ENCODE measurements around the gene HACD1.

Gene HACD1

GRCh38 chr10:17617031-17617911 is at the start of gene HACD1:
Gene HACD1, minus strand, starts transcription at chr10:17617374. Its CDS starts 35 bp downstream, at chr10:17617339.
- Histone ChIP-seq H3K4me1 (peaks cover 3 to 46% (median 28%) of the 10 kb centered on the region in 10 experiments; a peak in 16 of 20 replicates), H3K27ac (peak within 1 kb of the TSS in 10 of 11 experiments; percentile 67 to 97 (median 92); a peak in 20 of 22 replicates), H4K20me1 (peaks cover 0 to 7% (median 0%) of the 10 kb centered on the region in 11 experiments; a peak in 2 of 22 replicates), H3K9me3 (replicated peaks in 1 of 11) (0 out of 22 replicates have a peak, but pooled peaks cover 0 to 4% (median 0%) of the 10 kb centered on the region in 11 experiments), H3K4me3 (peak within 1 kb of the TSS; percentile 67 to 90 (median 85)), H3K36me3 (peaks cover 0 to 33% (median 15%) of the 10 kb centered on the region in 11 experiments; a peak in 11 of 22 replicates), H3K4me2 (peak within 1 kb of the TSS; percentile 78 to 96 (median 85)), H3K9ac (peak within 1 kb of the TSS; percentile 73 to 98 (median 90); a peak in 21 of 22 replicates), H3K27me3 (no peaks in the 10 kb centered on the region)
- TF ChIP-seq Cebpa-rat (IDR thresholded peaks at IDR 0.05) = no peak

- H3K27ac ChIP-seq = no peak overlapping the region
- 0 out of 22 replicates have a peak, but pooled peaks cover 0 to 3% (median 0%) of the 10 kb centered on the region in 11 experiments for H3K9me3 ChIP-seq (replicated peaks in 1 of 11)
- no peaks in the 10 kb centered on the region; a peak in 1 of 22 replicates for H3K27me3 ChIP-seq
- peaks cover 0 to 46% (median 15%) of the 10 kb centered on the region in 11 experiments; a peak in 9 of 22 replicates for H4K20me1 ChIP-seq
- peaks cover 31 to 56% (median 37%) of the 10 kb centered on the region in 11 experiments for H3K36me3 ChIP-seq
- peaks cover 0 to 10% (median 0%) of the 10 kb centered on the region in 10 experiments; a peak in 6 of 20 replicates for H3K4me1 ChIP-seq
- no peak overlapping the region for H3K4me2 ChIP-seq
- no peak overlapping the region for H3K9ac ChIP-seq
- TF ChIP-seq Cebpa-rat (IDR thresholded peaks at IDR 0.05) = no peak
- no peak overlapping the region for H3K4me3 ChIP-seq
These were observed 48.6 kb upstream of the HACD1 start for GRCh38 chr10:17665747-17666146.

GRCh38 chr10:17663450-17663849 is 46.3 kb upstream of the HACD1 start:
- Histone ChIP-seq H3K9ac (no peak overlapping the region), H3K9me3 (replicated peaks in 1 of 11) (peaks cover 0 to 6% (median 0%) of the 10 kb centered on the region in 11 experiments; a peak in 4 of 22 replicates), H3K4me3 (no peak overlapping the region), H3K27me3 (no peaks in the 10 kb centered on the region), H3K4me2 (no peak overlapping the region), H3K27ac (no peak overlapping the region), H3K36me3 (peaks cover 28 to 57% (median 43%) of the 10 kb centered on the region in 11 experiments), H3K4me1 (peaks cover 0 to 10% (median 0%) of the 10 kb centered on the region in 10 experiments; a peak in 4 of 20 replicates), H4K20me1 (peaks cover 0 to 50% (median 21%) of the 10 kb centered on the region in 11 experiments; a peak in 10 of 22 replicates)
- TF ChIP-seq Cebpa-rat (IDR thresholded peaks at IDR 0.05) = no peak

GRCh38 chr10:17662193-17663138 is 45.3 kb upstream of the HACD1 start:
- Histone ChIP-seq H4K20me1 (peaks cover 0 to 50% (median 16%) of the 10 kb centered on the region in 11 experiments; a peak in 10 of 22 replicates), H3K4me1 (peaks cover 0 to 10% (median 0%) of the 10 kb centered on the region in 10 experiments; a peak in 4 of 20 replicates), H3K4me3 (no peak overlapping the region), H3K9me3 (replicated peaks in 1 of 11) (peaks cover 0 to 15% (median 4%) of the 10 kb centered on the region in 11 experiments; a peak in 12 of 22 replicates), H3K27ac (no peak overlapping the region), H3K4me2 (peak overlapping the region in 3 of 11 experiments; percentile 2 to 41 (median 27); a peak in 3 of 22 replicates), H3K9ac (no peak overlapping the region), H3K36me3 (peaks cover 28 to 57% (median 41%) of the 10 kb centered on the region in 11 experiments), H3K27me3 (no peaks in the 10 kb centered on the region)
- TF ChIP-seq Cebpa-rat (IDR thresholded peaks at IDR 0.05) = no peak

- TF ChIP-seq Cebpa-rat (IDR thresholded peaks at IDR 0.05) = no peak
- Histone ChIP-seq H3K4me1 (peaks cover 0 to 10% (median 0%) of the 10 kb centered on the region in 10 experiments; a peak in 4 of 20 replicates), H3K27me3 (no peaks in the 10 kb centered on the region), H4K20me1 (peaks cover 0 to 58% (median 22%) of the 10 kb centered on the region in 11 experiments; a peak in 12 of 22 replicates), H3K9me3 (replicated peaks in 1 of 11) (peaks cover 6 to 23% (median 13%) of the 10 kb centered on the region in 11 experiments; a peak in 19 of 22 replicates), H3K27ac (no peak overlapping the region), H3K9ac (no peak overlapping the region), H3K4me3 (no peak overlapping the region), H3K36me3 (peaks cover 29 to 57% (median 42%) of the 10 kb centered on the region in 11 experiments), H3K4me2 (no peak overlapping the region)
These were observed 44.3 kb upstream of the HACD1 start for GRCh38 chr10:17661510-17661909.

GRCh38 chr10:17660921-17661320 is 43.7 kb upstream of the HACD1 start:
- Histone ChIP-seq H3K4me2 (no peak overlapping the region), H3K9me3 (replicated peaks in 1 of 11) (peaks cover 6 to 28% (median 19%) of the 10 kb centered on the region in 11 experiments; a peak in 19 of 22 replicates), H3K36me3 (peaks cover 29 to 60% (median 45%) of the 10 kb centered on the region in 11 experiments), H3K4me1 (peaks cover 0 to 10% (median 0%) of the 10 kb centered on the region in 10 experiments; a peak in 4 of 20 replicates), H3K27me3 (no peaks in the 10 kb centered on the region), H3K9ac (no peak overlapping the region), H3K27ac (no peak overlapping the region), H3K4me3 (no peak overlapping the region), H4K20me1 (peaks cover 0 to 62% (median 28%) of the 10 kb centered on the region in 11 experiments; a peak in 12 of 22 replicates)
- no peak for TF ChIP-seq Cebpa-rat (IDR thresholded peaks at IDR 0.05)

- no peak overlapping the region for H3K4me2 ChIP-seq
- peaks cover 6 to 42% (median 28%) of the 10 kb centered on the region in 11 experiments; a peak in 19 of 22 replicates for H3K9me3 ChIP-seq (replicated peaks in 1 of 11)
- no peak overlapping the region for H3K27ac ChIP-seq
- peaks cover 29 to 67% (median 49%) of the 10 kb centered on the region in 11 experiments for H3K36me3 ChIP-seq
- no peak for TF ChIP-seq Cebpa-rat (IDR thresholded peaks at IDR 0.05)
- H3K4me1 ChIP-seq = peaks cover 0 to 10% (median 0%) of the 10 kb centered on the region in 10 experiments; a peak in 6 of 20 replicates
- H4K20me1 ChIP-seq = peaks cover 0 to 74% (median 30%) of the 10 kb centered on the region in 11 experiments; a peak in 12 of 22 replicates
- H3K27me3 ChIP-seq = no peaks in the 10 kb centered on the region
- H3K9ac ChIP-seq = no peak overlapping the region
- no peak overlapping the region for H3K4me3 ChIP-seq
These were observed 42.2 kb upstream of the HACD1 start for GRCh38 chr10:17659365-17659764.

GRCh38 chr10:17657103-17657500 is 39.9 kb upstream of the HACD1 start:
- Histone ChIP-seq H3K36me3 (peaks cover 38 to 72% (median 60%) of the 10 kb centered on the region in 11 experiments), H3K4me2 (no peak overlapping the region), H3K4me1 (peaks cover 0 to 9% (median 0%) of the 10 kb centered on the region in 10 experiments; a peak in 3 of 20 replicates), H4K20me1 (peaks cover 0 to 78% (median 30%) of the 10 kb centered on the region in 11 experiments; a peak in 12 of 22 replicates), H3K27ac (no peak overlapping the region), H3K9me3 (replicated peaks in 1 of 11) (peaks cover 24 to 65% (median 49%) of the 10 kb centered on the region in 11 experiments), H3K9ac (no peak overlapping the region), H3K4me3 (no peak overlapping the region), H3K27me3 (no peaks in the 10 kb centered on the region)
- no peak for TF ChIP-seq Cebpa-rat (IDR thresholded peaks at IDR 0.05)
